HG03135 (cell line): ENCODE measurements around the gene MAP2K7.

ENCODE experiments used
- ATAC-seq: cut with Tn5 transposase; IDR thresholded peaks from one replicate; pipeline ENCODE4 v1.9.1; 2021; ENCODE audit warnings: mild to moderate bottlenecking, moderate library complexity; ENCODE audit not compliant: unreplicated experiment

MAP2K7 gene

DNA sequence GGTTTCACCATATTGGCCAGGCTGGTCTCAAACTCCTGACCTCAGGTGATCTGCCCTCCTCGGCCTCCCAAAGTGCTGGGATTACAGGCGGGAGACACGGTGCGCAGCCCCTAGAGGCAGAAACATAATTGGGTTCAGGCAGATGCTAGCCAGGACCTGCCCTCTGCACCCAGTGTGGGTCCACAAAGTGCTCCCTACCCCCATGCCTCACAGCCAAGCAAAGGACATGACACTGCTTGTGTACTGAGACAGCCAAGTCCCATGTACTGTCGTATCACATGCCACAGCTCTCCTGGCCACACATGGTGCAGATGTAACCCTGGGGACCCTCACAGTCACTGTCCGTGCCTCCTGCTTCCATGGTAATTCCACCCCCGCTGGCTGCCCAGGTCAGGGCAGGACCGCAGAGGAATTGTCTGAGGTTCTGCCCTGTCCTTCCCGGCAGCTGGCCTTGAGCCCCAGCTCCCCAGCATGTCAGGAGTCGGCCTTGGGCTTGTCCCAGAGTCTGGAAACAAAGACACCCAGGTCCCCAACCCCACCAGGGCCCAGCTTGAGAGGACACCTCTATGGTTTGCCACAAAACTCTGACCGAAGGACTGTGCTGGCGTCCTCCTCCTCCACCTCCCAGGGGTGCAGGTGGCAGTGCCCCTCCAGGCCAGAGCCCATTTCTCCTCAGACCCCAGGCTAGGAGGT is 37.1 kb upstream of the MAP2K7 start:
- no peak for ATAC-seq

DNA sequence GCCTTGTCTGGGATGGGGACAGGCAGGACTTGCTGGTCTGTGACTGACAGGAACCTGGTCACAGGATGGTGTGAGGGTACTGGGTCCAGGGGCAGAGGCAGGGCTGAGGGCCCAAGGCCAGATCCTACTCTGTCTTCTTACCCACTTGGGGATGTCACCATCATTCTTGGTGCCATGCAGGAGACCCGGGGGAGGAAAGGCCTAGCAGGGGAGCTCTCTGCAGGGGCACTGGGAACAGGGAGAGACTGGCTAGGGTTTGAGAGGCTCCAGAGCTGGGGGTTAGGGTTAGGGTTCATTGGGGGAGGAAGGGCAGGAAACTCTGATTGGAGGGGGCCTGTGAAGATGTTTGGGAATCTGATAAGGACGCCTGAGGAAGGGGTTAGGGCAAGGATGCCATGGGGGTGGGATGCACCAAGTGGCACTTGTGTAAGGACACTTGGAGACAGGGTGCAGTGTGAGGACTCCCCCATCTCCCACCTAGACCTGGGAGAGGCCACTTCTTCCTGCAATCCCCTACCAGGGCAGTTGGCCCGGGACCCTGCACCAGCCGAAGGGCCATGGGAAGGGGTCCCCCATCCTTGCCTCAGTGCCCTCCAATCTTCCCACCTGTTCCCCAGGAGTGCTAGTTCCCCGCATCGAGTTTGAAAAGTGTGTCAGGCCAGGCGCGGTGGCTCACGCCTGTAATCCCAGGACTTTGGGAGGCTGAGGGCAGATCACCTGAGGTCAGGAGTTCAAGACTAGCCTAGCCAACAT is 36.4 kb upstream of the MAP2K7 start:
- ATAC-seq = no peak

DNA sequence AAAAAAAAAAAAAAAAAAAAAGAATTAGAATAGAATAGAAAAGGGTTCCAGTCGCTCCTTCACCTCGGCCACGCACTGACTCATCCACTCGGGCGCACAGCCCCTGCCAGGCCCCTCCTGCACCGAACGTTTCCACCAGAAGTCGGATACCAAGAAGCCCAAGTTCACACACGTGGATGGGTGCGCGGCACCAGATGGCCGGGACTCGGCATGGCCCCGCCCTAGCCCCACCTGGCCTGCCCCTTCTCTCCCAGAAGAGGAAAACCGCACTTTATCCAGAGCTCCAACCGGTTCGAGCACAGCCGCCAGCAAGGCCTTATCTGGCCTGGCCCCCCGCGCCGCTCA is 35.4 kb upstream of the MAP2K7 start:
- no peak for ATAC-seq

DNA sequence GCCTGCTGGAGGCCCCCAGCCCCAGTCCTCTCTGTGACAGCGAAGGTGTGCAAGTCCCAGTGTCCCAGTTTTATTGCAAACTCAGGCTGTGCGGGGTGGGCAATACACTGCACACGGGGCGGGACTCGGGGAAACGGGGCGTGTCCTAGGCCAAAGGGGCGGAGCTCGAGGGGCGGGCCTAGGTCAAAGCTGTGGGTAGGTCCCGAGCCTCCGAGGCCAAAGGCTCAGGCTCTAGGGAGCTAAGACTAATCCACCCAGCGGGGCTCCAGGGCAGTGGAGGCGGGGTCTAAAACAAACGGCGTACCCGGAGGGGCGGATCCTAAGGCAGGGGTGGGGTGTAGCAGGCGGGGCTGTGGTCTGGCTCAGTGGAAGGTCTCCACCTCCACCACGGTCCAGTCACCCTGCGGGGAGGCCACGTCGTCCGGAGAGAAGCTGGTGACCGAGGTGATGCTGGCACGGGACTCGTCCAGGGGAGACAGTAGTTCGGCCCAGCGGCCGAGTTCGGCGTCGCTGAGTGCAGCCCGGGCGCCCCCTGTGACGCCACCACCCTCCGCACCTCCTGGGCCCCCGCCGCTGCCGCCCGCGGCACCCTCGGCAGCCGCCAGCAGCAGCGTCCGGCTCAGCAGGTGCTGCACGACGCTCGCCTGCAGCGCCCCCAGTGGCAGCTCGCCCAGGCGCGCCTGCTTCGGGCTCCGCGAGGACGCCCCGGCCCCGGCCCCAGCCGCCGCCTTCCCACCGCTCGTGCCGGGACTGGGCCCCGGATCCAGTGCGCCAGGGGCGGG is 34.8 kb upstream of the MAP2K7 start:
- peak; percentile 60 for ATAC-seq

DNA sequence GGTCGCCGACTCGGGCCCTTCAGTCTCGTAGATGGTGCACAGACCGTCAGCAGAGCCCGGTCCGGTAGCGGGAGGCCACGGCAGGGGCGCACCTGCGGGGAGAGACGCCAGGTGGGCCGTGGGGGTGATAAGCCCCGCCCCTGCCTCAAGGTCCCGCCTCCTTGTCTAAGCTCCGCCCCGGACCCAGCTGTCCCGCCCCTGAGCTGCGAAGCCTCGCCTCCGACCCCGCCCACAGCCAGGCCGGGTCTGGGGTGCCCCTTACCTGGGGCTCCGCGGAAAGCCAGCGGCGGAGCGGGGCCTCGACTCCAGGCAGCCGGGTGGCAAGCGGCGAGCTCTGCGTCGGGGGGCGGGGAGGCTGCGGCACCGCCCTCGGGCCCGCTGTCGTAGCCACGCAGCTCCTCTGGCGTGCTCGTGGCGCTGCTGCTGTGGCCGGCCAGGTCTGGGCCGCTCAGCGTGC is 34.2 kb upstream of the MAP2K7 start:
- peak; percentile 39 for ATAC-seq

DNA sequence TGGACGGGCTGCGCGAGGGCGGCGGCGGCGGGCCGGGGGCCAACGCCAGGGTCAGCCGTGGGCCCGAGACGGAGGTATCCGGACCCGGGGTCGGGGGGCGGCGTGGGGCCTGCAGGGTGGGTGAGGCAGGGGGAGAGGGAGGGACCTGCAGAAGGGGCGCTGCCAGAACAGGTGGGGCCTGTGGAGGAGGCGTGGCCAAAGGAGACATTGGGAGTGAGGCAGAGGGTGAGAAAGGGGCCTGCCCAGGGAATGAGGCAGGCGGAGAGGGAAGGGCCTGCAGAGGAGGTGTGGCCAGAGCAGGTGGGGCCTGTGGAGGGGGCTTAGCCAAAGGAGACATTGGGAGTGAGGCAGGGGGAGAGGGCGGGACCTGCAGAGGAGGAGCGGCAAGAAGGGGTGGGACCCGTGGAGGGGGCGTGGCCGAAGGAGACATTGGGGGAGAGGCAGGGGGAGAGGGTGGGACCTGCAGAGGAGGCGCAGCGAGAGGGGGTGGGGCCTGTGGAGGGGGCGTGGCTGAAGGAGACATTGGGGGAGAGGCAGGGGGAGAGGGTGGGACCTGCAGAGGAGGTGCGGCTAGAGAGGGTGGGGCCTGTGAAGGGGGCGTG is 33.7 kb upstream of the MAP2K7 start:
- no peak for ATAC-seq

DNA sequence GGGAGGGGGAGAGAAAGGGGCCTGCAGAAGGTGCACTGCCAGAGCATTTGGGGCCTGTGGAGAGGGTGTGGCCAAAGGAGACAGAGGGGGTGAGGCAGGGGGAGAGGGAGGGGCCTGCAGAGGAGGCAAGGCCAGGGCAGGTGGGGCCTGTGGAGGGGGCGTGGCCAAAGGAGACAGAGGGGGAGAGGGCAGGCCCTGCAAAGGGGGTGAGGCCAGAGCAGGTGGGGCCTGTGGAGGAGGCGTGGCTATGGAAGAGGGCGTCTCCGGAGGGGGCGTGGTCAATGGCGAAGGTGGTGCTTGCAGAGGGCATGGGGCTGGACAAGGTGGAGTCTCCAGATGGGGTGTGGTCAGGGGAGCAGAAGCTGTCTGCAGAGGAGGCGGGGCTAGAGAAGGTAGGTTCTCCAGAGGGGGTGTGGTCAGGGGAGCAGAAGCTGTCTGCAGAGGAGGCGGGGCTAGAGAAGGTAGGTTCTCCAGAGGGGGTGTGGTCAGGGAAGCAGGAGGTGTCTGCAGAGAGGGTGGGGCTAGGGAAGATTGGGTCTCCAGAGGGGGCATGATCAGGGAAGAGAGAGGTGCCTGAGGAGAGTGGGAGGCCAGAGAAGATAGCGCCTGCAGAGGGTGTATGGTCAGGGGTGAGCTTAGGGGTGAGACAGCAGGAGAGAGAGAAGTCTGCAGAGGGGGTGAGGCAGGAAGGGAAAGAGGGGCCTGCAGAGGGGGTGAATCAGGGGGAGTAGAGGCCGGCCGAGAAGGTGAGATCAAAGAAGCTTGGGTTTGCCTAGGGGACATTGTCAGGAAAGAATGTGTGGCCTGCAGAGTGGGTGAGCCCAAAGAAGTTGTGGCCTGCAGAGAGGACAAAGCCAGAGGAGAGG is 32.9 kb upstream of the MAP2K7 start:
- no peak for ATAC-seq

DNA sequence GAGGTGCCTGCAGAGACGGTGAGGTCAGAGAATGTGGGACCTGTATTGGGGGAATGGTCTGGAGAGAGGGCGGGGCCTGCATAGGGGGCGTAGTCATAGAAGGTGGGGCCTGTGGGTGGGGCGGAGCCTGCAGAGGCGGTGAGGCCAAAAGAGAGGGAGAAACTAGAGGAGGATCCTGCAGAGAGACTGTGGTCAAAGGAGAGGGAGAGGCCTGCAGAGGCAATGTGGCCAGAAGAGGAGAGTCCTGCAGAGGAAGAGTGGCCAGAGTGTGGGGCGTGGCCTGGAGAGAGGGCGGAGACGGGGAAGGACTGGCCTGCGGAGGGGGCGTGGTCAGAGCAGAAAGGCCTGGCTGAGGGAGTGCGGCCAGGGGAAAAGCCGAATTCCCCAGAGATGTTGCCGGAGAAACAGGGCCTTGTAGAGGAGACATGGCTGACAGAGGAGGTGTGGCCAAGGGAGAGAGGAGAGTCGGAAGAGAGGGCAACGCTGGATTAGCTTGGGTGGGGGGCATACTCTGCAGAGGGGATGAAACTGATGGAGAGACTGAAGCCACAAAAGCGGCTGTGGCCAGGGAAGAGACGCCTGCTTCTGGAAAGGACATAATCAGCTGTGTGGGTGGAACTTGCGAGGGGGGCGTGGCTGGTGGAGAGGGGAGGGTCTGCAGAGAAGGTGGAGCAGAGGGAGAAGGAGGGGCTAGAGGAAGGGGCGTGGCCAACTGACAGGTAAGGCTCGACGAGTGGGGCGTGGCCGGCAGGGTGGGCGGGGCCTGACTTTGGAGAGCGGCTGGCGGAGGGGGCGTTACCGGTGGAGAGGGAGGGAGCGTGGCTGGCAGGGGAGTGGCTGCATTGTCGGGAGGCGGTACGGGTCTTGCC is 32.0 kb upstream of the MAP2K7 start:
- ATAC-seq = no peak

DNA sequence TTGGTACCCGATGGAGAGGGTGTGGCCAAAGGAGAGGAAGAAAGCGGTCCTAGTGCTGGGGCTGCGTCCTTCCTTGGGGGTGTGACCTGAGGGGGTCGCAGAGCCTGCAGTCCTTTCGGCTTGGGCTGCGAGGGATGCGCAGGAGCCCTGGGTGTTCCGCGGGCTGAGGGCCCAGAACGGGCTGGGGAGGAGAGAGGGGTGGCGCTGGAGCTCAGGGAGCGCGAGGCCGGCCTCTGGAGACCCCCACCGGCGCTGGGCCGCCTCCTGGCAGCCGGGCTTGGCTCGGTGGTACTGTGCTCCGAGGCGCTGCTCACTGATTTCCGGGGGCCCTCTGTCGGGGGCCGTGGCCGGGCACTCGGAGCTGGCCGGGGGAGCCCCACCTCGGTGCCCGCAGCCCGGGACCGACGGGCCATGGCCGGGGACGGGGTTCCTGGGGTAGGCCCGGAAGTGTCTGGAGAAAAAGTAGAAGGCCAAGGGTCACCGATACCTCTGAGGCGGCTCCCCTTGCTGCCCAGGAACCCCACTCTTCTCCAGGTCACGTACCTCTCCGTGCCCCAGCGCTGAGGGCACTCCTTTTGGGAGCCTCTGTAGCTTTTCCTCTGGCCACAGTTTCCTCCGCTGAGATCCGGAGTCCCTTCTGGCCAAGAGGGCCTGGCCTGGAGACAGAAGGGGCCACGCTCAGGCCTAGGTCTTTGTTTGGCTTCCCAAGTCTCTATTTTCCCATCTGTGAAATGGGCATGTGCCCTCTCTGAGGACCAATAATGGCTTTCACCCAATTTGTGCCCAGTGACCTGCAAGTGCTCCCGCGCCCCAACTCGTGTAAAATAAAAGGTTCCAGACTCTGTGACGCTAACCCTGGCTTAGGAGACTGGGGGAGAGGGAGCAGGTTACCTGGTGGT is 31.1 kb upstream of the MAP2K7 start:
- no peak for ATAC-seq

DNA sequence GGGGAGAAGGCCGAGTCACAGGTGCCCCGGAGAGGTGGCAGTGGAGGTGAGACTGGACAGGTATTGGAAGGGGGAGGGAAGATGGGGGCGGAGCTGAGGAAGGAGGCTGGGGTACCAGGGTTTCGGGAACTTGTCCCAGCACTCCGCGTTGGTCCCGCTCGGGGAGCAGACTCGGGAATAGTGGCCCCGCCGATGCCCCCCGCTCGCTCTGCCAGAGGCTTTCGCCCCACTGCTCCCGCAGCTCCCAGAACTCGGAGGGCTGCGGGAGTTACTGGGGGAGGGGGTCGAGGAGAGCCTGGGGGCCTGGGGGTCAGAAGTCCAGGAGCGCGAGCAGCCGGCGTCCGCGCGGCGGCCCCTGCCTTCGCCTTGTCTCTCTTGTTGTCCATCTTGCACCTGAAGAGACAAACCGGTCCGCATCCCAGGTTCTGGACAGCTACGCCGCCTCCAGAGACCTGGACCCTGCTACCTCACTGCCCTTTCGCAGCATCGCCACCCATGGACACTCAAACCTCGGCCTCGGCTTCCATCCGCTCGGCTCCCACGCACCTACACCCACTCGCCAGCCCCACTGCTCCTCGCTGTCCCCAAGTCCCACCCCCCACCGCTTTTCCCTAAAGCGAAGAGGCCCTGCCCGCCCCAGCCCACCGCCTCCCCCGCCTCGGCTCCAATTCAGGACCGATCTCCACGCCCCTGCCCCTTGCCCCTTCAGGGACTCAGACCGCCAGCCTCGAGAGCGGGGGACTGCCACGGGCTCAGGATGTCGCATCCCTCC is 30.2 kb upstream of the MAP2K7 start:
- no peak for ATAC-seq

DNA sequence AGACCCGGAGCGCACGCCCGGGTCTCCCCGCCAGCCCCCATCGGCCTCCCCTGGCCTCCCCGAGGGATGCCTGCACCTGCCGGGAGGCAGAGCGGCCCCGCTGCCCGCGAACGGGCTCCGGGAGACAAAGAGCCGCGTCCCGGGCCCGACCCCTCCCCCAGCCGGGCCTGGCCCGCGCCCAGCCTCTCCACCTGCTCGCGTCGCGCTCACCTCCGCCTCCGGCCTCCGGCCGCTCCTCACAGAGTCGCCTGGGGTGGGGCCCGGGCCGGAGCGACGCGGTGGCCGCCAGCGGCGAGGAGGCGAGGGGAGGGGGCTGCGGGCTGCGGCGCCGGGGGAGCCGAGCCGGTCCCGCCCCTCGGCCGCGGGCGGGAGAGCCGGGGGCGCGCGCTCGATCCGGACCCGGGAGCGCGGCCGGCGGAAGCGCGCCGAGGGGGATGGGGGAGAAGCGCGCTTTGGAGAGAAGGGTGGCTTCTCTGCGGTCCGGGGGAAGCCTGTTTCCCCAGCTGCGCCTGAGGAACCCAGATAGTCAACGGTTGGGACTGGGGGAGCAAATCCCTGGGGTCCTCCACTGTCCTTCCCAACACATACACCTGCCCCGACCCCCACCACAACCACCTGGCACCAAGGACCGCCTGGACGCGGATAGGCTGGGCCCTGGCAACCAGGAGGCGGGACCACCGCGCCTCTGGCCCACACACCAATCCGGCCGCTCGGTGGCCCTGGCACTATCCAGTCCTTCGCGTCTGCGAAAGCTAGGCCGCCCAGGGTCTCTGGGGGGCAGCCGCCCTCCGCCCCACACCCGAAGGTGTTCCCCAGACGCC is 29.4 kb upstream of the MAP2K7 start, which contains the start of gene PRR36:
PRR36 (minus strand) TSS at position 315 of the 821 bp plus-strand sequence. CDS start 701 bp downstream, outside the sequence.
- ATAC-seq = no peak

DNA sequence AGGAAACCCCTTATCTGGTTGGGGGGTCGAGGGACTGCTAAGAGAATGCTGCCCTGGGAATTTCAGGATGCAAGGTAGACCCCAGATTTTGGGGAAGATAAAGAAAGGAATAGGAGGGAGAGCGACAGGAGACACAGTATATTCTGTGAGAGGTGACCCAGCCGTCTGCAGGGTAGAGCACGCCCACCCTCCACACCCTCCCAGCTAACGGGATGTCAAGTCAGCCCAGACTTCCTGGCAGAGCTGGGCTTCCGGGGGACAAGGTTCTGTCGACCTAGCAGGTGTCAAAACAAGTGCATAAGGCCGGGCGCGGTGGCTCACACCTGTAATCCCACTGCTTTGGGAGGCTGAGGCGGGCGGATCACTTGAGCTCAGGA is 28.8 kb upstream of the MAP2K7 start:
- no peak for ATAC-seq

DNA sequence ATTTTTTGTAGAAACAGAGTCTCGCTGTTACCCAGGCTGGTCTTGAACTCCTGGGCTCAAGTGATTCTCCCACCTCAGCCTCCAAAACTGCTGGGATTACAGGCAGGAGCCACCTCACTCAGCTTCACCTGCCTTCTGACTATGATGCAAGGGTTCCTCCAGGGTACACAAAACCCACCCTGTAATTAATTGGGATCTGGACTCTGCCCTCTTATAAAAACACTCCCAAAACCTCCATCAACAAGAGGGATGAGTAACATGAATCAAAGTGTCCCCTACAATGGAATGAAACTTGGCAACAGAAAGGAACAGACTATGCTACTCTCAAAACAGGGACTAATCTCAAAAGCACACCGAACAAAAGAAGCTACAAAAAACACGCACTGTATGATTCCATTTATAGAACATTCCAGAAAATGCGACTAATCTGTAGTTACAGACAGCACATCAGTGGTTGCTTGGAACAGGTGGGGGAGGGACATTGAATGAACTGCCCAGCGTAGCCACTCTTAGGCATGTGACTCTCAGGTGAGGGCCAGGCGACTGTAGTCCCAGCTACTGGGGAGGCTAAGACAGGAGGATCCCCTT is 26.3 kb upstream of the MAP2K7 start:
- no peak for ATAC-seq

DNA sequence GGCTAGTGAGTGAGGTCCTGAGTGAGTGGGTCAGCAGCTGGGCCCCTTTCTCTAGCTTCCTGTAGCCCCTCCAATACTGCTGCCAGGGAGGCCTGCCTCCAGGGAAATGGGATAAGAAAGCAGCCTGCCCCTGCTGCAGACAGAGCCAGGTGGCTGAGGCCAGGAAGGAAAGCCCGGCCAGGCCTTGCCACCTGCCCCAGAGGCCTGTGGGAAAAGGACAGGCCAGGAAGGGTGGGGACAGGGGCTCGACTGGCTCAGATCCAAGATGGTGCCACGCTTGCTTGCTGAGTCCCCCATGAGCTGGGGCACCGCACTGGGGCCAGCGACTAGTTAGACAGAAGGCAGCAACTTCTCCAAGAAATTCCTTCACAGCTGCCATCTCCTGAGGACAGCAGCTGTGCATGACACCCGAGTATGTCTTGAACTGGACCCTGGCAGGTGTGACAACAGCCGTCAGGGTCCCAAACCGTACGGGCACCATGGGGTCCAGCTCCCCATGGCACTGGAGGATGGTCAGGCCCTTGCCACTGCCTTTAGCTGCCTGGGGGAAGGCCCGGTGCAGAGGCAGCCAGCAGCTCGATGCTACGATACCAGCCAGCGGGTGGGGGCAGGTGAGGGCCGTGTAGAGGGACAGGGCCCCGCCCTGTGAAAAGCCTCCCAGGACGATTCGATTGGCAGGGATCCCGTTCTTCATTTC is 24.4 kb upstream of the MAP2K7 start:
- ATAC-seq = no peak

DNA sequence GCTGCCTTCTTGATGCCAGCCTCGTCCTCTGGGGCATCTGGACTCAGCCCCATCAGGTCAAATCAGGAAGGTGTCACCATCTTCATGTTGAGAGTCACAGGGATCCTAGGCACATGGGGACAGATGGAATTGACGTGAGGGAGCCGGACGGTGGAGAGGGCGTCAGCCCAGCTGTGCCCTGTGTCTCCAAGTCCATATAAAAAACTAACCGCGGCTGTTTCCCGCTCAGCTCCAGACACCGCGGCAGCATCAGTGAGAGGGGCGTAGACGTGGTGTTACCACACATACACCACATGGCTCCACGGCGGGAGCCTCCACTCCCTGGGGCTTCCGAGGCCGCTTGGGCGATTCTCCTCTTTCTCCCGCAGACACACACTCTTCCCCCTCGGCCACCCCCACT is 23.8 kb upstream of the MAP2K7 start:
- ATAC-seq = no peak

DNA sequence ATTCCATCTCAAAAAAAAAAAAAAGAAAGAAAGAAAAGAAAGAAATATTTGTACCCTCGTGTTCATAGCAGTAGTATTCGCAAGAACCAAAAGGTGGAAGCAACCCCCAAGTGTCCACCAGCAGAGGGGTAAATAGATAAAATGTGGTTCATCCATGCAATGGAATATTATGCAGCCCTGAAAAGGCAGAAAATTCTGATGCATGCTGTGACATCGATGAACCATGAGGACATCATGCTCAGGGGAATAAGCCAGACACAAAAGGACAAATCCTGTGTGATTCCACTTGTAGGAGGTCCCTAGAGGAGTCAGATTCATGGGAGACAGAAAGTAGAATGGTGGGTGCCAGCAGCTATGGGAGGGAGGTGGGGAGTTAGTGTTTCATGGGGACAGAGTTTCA is 21.8 kb upstream of the MAP2K7 start:
- no peak for ATAC-seq
